ENCODE results near the gene SNRNP27.

DNA sequence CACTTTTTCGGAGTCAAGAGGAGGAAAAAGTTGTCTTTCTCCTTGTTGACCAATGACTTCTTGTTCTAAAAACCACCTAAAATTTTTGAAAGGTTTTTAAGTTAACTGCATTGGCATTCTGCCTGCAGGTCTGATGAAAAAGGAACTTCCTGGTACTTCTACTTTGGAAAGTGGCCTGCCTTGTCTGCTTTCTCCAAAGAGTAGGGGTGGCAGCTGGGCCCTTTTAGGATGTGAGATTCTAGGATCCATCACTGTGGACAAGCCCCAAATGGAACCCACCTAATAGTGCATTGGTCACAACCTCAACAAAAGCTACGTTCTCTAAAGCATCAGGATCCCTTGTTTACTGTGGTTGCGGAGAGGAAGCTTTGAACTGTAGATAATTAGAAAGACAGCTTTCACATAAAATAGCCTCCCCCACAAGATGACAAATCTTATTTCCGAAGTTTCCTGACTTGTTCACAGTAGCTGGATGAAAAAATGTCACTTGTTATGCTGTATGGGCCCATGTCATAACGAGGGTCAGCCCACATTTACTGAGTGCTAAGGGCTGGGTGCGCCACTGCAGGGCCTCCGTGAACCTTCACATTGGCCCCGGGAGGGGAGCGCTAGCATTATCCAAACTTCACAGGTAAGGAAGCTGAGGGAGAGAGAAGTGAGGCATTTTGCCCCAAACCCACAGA, 50.2 kb downstream of the SNRNP27 start:
- TF ChIP-seq, protein P1, sequence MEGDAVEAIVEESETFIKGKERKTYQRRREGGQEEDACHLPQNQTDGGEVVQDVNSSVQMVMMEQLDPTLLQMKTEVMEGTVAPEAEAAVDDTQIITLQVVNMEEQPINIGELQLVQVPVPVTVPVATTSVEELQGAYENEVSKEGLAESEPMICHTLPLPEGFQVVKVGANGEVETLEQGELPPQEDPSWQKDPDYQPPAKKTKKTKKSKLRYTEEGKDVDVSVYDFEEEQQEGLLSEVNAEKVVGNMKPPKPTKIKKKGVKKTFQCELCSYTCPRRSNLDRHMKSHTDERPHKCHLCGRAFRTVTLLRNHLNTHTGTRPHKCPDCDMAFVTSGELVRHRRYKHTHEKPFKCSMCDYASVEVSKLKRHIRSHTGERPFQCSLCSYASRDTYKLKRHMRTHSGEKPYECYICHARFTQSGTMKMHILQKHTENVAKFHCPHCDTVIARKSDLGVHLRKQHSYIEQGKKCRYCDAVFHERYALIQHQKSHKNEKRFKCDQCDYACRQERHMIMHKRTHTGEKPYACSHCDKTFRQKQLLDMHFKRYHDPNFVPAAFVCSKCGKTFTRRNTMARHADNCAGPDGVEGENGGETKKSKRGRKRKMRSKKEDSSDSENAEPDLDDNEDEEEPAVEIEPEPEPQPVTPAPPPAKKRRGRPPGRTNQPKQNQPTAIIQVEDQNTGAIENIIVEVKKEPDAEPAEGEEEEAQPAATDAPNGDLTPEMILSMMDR (IDR thresholded peaks at IDR 0.05): no peak
- no peak for TF ChIP-seq POLR2AphosphoS5 (IDR thresholded peaks at IDR 0.05)
- TF ChIP-seq POLR2A (IDR thresholded peaks at IDR 0.05): no peak
- no peak for TF ChIP-seq EP300 (IDR thresholded peaks at IDR 0.05)

Measured in stomach (tissue), 4 donors.